ENCODE measurements around the gene TFDP1.

DNA sequence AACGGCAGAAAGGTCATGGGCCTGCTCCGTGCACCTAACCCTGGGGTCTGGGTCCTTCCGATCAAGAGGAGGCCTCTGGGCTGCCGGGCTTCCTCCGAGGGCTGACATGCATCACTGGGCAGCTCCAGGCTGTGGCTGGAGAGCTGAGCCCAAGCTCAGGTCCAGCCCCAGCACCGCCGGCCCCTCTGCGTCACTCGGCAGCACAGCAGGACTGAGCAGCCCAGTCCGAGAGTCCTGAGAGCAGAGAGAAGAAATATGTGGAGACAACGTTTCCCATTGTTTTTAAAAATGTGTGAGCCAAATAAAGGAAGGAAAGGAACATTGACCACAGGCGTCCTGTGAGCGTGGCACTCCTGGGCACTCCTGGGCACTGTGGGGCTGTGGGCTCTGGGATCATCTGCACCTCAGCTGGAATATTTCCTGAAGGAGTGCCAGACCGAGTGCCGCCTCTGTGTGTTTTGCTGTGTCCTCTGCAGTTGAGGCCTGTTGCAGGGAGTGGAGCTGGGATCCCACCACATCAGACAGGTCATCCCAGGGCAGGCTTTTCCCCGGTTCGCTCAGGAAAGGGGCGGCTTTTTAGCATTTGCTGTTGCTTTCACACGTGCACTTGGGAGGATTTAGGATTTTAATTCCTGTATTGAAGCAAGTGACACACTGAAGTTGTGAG is 37.8 kb upstream of the TFDP1 start:
- TF ChIP-seq, protein P1, sequence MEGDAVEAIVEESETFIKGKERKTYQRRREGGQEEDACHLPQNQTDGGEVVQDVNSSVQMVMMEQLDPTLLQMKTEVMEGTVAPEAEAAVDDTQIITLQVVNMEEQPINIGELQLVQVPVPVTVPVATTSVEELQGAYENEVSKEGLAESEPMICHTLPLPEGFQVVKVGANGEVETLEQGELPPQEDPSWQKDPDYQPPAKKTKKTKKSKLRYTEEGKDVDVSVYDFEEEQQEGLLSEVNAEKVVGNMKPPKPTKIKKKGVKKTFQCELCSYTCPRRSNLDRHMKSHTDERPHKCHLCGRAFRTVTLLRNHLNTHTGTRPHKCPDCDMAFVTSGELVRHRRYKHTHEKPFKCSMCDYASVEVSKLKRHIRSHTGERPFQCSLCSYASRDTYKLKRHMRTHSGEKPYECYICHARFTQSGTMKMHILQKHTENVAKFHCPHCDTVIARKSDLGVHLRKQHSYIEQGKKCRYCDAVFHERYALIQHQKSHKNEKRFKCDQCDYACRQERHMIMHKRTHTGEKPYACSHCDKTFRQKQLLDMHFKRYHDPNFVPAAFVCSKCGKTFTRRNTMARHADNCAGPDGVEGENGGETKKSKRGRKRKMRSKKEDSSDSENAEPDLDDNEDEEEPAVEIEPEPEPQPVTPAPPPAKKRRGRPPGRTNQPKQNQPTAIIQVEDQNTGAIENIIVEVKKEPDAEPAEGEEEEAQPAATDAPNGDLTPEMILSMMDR (IDR thresholded peaks at IDR 0.05): no peak
- no peak for TF ChIP-seq POLR2AphosphoS5 (IDR thresholded peaks at IDR 0.05)

All from breast epithelium (tissue), 3 donors.